Parathyroid adenoma (tissue), 2 donors: ENCODE measurements around the gene PAQR5.

Source experiments
- H2AFZ ChIP-seq: fragments of 300-600 bp; sonication (generic); one replicate; pipeline ENCODE4 v1.7.0; 2017; ENCODE audit warnings: antibody characterized with exemption, mild to moderate bottlenecking
- H3K27ac ChIP-seq: fragments of 300-600 bp; sonication (generic); one replicate; pipeline ENCODE4 v1.7.0; 2017
- H3K27me3 ChIP-seq: fragments of 300-600 bp; sonication (generic); one replicate; pipeline ENCODE4 v1.7.0; 2017; ENCODE audit warnings: low read length; ENCODE audit not compliant: control insufficient read depth, insufficient read depth
- H3K36me3 ChIP-seq: fragments of 300-600 bp; sonication (generic); one replicate; pipeline ENCODE4 v1.7.0; 2017; ENCODE audit warnings: low read length; ENCODE audit not compliant: control insufficient read depth, insufficient read depth
- H3K4me1 ChIP-seq: fragments of 300-600 bp; sonication (generic); one replicate; pipeline ENCODE4 v1.7.0; 2017; ENCODE audit warnings: control low read depth
- H3K4me2 ChIP-seq: fragments of 300-600 bp; sonication (generic); one replicate; pipeline ENCODE4 v1.7.0; 2017; ENCODE audit warnings: low read length
- H3K4me3 ChIP-seq: fragments of 300-600 bp; sonication (generic); one replicate; pipeline ENCODE4 v1.7.0; 2017; ENCODE audit warnings: low read depth, low read length
- H3K79me2 ChIP-seq: fragments of 300-600 bp; sonication (generic); one replicate; pipeline ENCODE4 v1.7.0; 2017; ENCODE audit warnings: control low read depth
- H3K9ac ChIP-seq: fragments of 300-600 bp; sonication (generic); one replicate; pipeline ENCODE4 v1.7.0; 2017; ENCODE audit warnings: mild to moderate bottlenecking
- H3K9me3 ChIP-seq: fragments of 300-600 bp; sonication (generic); one replicate; pipeline ENCODE4 v1.7.0; 2017; ENCODE audit warnings: low read length; ENCODE audit not compliant: control insufficient read depth
- TF ChIP-seq, protein P1 (sequence below): fragments of 300-600 bp; sonication (generic); IDR thresholded peaks from one replicate; pipeline ENCODE4 v1.7.0; 2017; ENCODE audit warnings: antibody characterized with exemption, mild to moderate bottlenecking
- donor health status: primary hyperparathyroidism.

The PAQR5 gene

GRCh38 chr15:69319384-69320375, 21.0 kb downstream of the PAQR5 start:
- Histone ChIP-seq H3K9ac (no peak overlapping the region), H3K9me3 (no peaks in the 10 kb centered on the region), H3K4me1 (peaks cover 22% of the 10 kb centered on the region), H2AFZ (no peak overlapping the region), H3K79me2 (peaks cover 22% of the 10 kb centered on the region), H3K27ac (peak overlapping the region; percentile 89), H3K27me3 (no peaks in the 10 kb centered on the region), H3K36me3 (no peaks in the 10 kb centered on the region), H3K4me3 (peak overlapping the region; percentile 2), H3K4me2 (peak overlapping the region; percentile 57)
- TF ChIP-seq, protein P1, sequence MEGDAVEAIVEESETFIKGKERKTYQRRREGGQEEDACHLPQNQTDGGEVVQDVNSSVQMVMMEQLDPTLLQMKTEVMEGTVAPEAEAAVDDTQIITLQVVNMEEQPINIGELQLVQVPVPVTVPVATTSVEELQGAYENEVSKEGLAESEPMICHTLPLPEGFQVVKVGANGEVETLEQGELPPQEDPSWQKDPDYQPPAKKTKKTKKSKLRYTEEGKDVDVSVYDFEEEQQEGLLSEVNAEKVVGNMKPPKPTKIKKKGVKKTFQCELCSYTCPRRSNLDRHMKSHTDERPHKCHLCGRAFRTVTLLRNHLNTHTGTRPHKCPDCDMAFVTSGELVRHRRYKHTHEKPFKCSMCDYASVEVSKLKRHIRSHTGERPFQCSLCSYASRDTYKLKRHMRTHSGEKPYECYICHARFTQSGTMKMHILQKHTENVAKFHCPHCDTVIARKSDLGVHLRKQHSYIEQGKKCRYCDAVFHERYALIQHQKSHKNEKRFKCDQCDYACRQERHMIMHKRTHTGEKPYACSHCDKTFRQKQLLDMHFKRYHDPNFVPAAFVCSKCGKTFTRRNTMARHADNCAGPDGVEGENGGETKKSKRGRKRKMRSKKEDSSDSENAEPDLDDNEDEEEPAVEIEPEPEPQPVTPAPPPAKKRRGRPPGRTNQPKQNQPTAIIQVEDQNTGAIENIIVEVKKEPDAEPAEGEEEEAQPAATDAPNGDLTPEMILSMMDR, result no peak

GRCh38 chr15:69320977-69321554, 22.4 kb downstream of the PAQR5 start:
- H3K4me2 ChIP-seq, result peak overlapping the region; percentile 36
- no peak overlapping the region for H3K4me3 ChIP-seq
- H3K4me1 ChIP-seq, result peaks cover 25% of the 10 kb centered on the region
- peak overlapping the region; percentile 89 for H3K27ac ChIP-seq
- peaks cover 20% of the 10 kb centered on the region for H3K79me2 ChIP-seq
- H3K36me3 ChIP-seq, result no peaks in the 10 kb centered on the region
- no peaks in the 10 kb centered on the region for H3K27me3 ChIP-seq
- no peak overlapping the region for H3K9ac ChIP-seq
- H2AFZ ChIP-seq, result no peak overlapping the region
- TF ChIP-seq, protein P1, result no peak
- no peaks in the 10 kb centered on the region for H3K9me3 ChIP-seq

DNA sequence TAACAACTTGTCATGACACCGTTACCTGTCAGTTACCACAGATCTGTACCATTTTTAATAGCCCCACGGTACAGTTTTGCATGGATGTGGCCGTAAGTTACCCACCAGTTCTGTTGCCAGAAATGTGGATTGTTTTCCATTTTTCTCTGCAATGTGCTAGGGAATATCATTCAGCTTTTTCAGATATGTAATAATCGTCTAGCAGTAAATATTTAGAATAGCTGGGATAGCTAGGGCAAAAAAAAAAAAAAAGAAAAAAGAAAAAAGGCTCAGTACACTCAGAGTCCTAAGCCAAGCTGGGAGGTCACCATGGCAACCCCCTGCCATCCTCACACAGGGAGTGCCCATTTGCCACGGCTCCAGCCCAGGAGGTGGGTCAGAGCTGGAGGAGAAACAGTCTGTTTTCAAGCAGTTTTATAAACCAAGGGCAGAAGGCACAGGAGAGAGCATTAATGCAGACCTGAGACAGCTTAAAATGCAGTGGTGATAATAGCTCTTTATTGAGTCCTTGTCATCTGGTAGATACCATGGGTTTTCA, 25.2 kb downstream of the PAQR5 start:
- Histone ChIP-seq H3K9ac (no peak overlapping the region), H3K4me2 (no peak overlapping the region)
- TF ChIP-seq, protein P1, result no peak

GRCh38 chr15:69324565-69324964, 25.9 kb downstream of the PAQR5 start:
- Histone ChIP-seq H3K4me2 (no peak overlapping the region), H3K27me3 (no peaks in the 10 kb centered on the region), H3K79me2 (peaks cover 6% of the 10 kb centered on the region), H3K27ac (no peak overlapping the region), H3K4me1 (peaks cover 15% of the 10 kb centered on the region), H3K4me3 (no peak overlapping the region), H3K9me3 (no peaks in the 10 kb centered on the region), H2AFZ (no peak overlapping the region), H3K36me3 (no peaks in the 10 kb centered on the region), H3K9ac (no peak overlapping the region)
- TF ChIP-seq, protein P1, result no peak

More for the DNA sequence above, 25.2 kb downstream of the PAQR5 start:
- Histone ChIP-seq H3K79me2 (peaks cover 6% of the 10 kb centered on the region), H3K4me1 (peaks cover 15% of the 10 kb centered on the region), H2AFZ (no peak overlapping the region), H3K27me3 (no peaks in the 10 kb centered on the region), H3K27ac (no peak overlapping the region), H3K36me3 (no peaks in the 10 kb centered on the region), H3K9me3 (no peaks in the 10 kb centered on the region), H3K4me3 (no peak overlapping the region)
